Vagina (tissue), 2 donors: Measurements from ENCODE around the gene MSMB.

ENCODE experiments used
- CTCF ChIP-seq, 3 experiments: fragments of 450-650 bp in 2 of 3; fragments of 200-600 bp in 1 of 3; sonication (generic) in 1 of 3; IDR thresholded peaks; one replicate each; pipeline ENCODE4 v1.5.1; 2017 to 2019; ENCODE audit warnings: antibody characterized with exemption in 3 of 3, mild to moderate bottlenecking in 2 of 3, moderate library complexity in 2 of 3
- POLR2A ChIP-seq, 2 donors: fragments of 450-650 bp; IDR thresholded peaks; one replicate each; pipeline ENCODE4 v1.6.1; 2017; ENCODE audit warnings: antibody characterized with exemption in 2 of 2, mild to moderate bottlenecking in 2 of 2, moderate library complexity in 2 of 2
- POLR2AphosphoS5 ChIP-seq, 2 donors: sonication (generic); formaldehyde crosslinking; IDR thresholded peaks; one replicate each; pipeline ENCODE4 v1.9.0; 2017; ENCODE audit warnings: antibody characterized with exemption in 2 of 2, mild to moderate bottlenecking in 2 of 2, low read depth in 1 of 2; ENCODE audit not compliant: insufficient read depth in 1 of 2

GRCh38 chr10:46050941-46051623 lies 5.0 kb upstream of the MSMB start:
- TF ChIP-seq CTCF (IDR thresholded peaks at IDR 0.05) (no peak), POLR2A (IDR thresholded peaks at IDR 0.05) (no peak), POLR2AphosphoS5 (IDR thresholded peaks at IDR 0.05; ENCODE audit: insufficient read depth in 1 of 2, low read depth in 1 of 2) (no peak)
